NT2/D1 (cell line): ENCODE data around the gene PDK4.

Source experiments
- SUZ12 ChIP-seq: IDR thresholded peaks from 2 replicates; pipeline ENCODE4 v1.6.1; 2011; ENCODE audit not compliant: insufficient read length, insufficient read depth; ENCODE audit errors: extremely low read depth
- YY1 ChIP-seq: IDR thresholded peaks from 2 replicates; pipeline ENCODE4 v1.6.1; 2011; ENCODE audit not compliant: insufficient read length, insufficient read depth
- ZNF274 ChIP-seq: IDR thresholded peaks from 2 replicates; pipeline ENCODE4 v1.6.1; 2011; ENCODE audit warnings: mild to moderate bottlenecking, low read depth, low read length

DNA sequence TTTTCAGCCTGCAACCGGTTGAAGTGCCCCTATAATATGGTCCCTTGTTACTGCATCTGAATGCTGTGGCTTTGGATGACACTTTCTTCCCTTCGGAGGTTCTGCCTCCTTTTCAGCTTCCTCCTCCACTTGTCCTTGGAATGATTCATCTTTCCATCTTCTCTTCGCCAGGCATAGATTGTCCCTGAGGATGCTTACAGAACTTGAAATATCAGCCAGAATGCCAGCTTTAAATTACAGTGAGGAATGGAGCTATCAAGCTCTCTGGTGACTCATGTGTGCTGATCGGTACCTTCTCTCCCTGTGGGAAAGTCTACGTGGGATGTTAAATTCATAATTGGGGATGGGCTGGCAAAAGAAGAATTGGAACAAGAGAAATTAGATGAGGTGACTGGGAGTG is 45.9 kb upstream of the PDK4 start:
- TF ChIP-seq SUZ12 (no peak), YY1 (no peak), ZNF274 (no peak)
